Measurements from ENCODE around the gene DLGAP1. TPM values are rescaled to one million over a fixed set of nuclear protein-coding genes. Genes with fewer than 3 reads are reported as not detected.
A peak's percentile ranks its signal among the peaks of the same experiment; 100 is the strongest.

Gene DLGAP1
- total RNA-seq, 6 experiments from 2014 or later, result 0.19 to 1.3 (median 0.62) TPM

- Mint-ChIP-seq H3K27me3 (ENCODE audit: insufficient read depth) (no peaks in the 10 kb centered on the region; the same call in 1 of the 2 replicates), H3K27ac (no peak overlapping the region), H3K36me3 (ENCODE audit: low read depth) (no peaks in the 10 kb centered on the region), H3K4me3 (no peak overlapping the region), H3K4me1 (ENCODE audit: low read depth) (no peaks in the 10 kb centered on the region), H3K9me3 (no peaks in the 10 kb centered on the region; the same call in 1 of the 2 replicates)
- no peak for DNase-seq
- TF ChIP-seq CTCF (IDR thresholded peaks at IDR 0.05), result no peak
Measured at GRCh38 chr18:4119127-4119648, 335.9 kb downstream of the DLGAP1 start.

GRCh38 chr18:4108016-4108415, 347.1 kb downstream of the DLGAP1 start:
- Mint-ChIP-seq H3K4me3 (no peak overlapping the region), H3K27me3 (ENCODE audit: insufficient read depth) (peaks cover 2% of the 10 kb centered on the region; the same call in 1 of the 2 replicates), H3K4me1 (ENCODE audit: low read depth) (peaks cover 6% of the 10 kb centered on the region; the same call in 1 of the 2 replicates), H3K36me3 (ENCODE audit: low read depth) (no peaks in the 10 kb centered on the region), H3K9me3 (no peaks in the 10 kb centered on the region), H3K27ac (no peak overlapping the region)
- TF ChIP-seq CTCF (IDR thresholded peaks at IDR 0.05), result no peak
- DNase-seq, result no peak

- peaks cover 2% of the 10 kb centered on the region; the same call in 1 of the 2 replicates for H3K27me3 Mint-ChIP-seq (ENCODE audit: insufficient read depth)
- TF ChIP-seq CTCF (IDR thresholded peaks at IDR 0.05), result no peak
- no peaks in the 10 kb centered on the region for H3K36me3 Mint-ChIP-seq (ENCODE audit: low read depth)
- peak overlapping the region; percentile 81 for H3K4me3 Mint-ChIP-seq
- no peak for DNase-seq
- H3K4me1 Mint-ChIP-seq (ENCODE audit: low read depth), result peaks cover 6% of the 10 kb centered on the region; the same call in 1 of the 2 replicates
- H3K9me3 Mint-ChIP-seq, result no peaks in the 10 kb centered on the region
- no peak overlapping the region for H3K27ac Mint-ChIP-seq
Measured at GRCh38 chr18:4107049-4107467, 348.0 kb downstream of the DLGAP1 start.

GRCh38 chr18:4106407-4107033, 348.6 kb downstream of the DLGAP1 start:
- peaks cover 2% of the 10 kb centered on the region; the same call in 1 of the 2 replicates for H3K27me3 Mint-ChIP-seq (ENCODE audit: insufficient read depth)
- DNase-seq, result peak; percentile 55
- no peak overlapping the region for H3K27ac Mint-ChIP-seq
- H3K9me3 Mint-ChIP-seq, result no peaks in the 10 kb centered on the region
- H3K4me1 Mint-ChIP-seq (ENCODE audit: low read depth), result peaks cover 6% of the 10 kb centered on the region; the same call in 1 of the 2 replicates
- TF ChIP-seq CTCF (IDR thresholded peaks at IDR 0.05), result peak; percentile 92
- H3K4me3 Mint-ChIP-seq, result peak overlapping the region; percentile 81
- no peaks in the 10 kb centered on the region for H3K36me3 Mint-ChIP-seq (ENCODE audit: low read depth)

GRCh38 chr18:4102901-4103300, 352.2 kb downstream of the DLGAP1 start:
- no peak for DNase-seq

More at GRCh38 chr18:4102901-4103300, 352.2 kb downstream of the DLGAP1 start:
- no peaks in the 10 kb centered on the region for H3K36me3 Mint-ChIP-seq (ENCODE audit: low read depth)
- no peak overlapping the region for H3K27ac Mint-ChIP-seq
- peaks cover 5% of the 10 kb centered on the region; the same call in 1 of the 2 replicates for H3K27me3 Mint-ChIP-seq (ENCODE audit: insufficient read depth)
- H3K4me1 Mint-ChIP-seq (ENCODE audit: low read depth), result peaks cover 6% of the 10 kb centered on the region; the same call in 1 of the 2 replicates
- H3K4me3 Mint-ChIP-seq, result no peak overlapping the region
- no peaks in the 10 kb centered on the region for H3K9me3 Mint-ChIP-seq
- TF ChIP-seq CTCF (IDR thresholded peaks at IDR 0.05), result no peak

Data from HFFc6 (cell line).